Upper lobe of right lung (tissue), 1 donor: ENCODE data around the gene ARHGAP33. TPM values are rescaled to one million over a fixed set of nuclear protein-coding genes. Genes with fewer than 3 reads are reported as not detected.
"Not testable (repeated sequence)": the region's sequence is repeated elsewhere in the genome, so short reads cannot be mapped to it uniquely, and the experiment has no call there.

Experiments
- ATAC-seq: fragments of 200-7000 bp; cut with Tn5 transposase; one replicate; pipeline ENCODE4 v1.9.1; 2020; ENCODE audit warnings: mild to moderate bottlenecking, moderate library complexity
- DNase-seq: peaks from one replicate; pipeline ENCODE4 v3.0.0-alpha.2; 2020
- H3K27ac ChIP-seq: fragments of 200-600 bp; one replicate; pipeline ENCODE4 v1.8.0; 2022
- H3K27me3 ChIP-seq: fragments of 200-600 bp; one replicate; pipeline ENCODE4 v1.8.0; 2022; ENCODE audit warnings: mild to moderate bottlenecking
- H3K36me3 ChIP-seq: fragments of 200-600 bp; one replicate; pipeline ENCODE4 v1.8.0; 2022
- H3K4me1 ChIP-seq: fragments of 200-600 bp; one replicate; pipeline ENCODE4 v1.8.0; 2022
- H3K4me3 ChIP-seq: fragments of 200-600 bp; one replicate; pipeline ENCODE4 v1.8.0; 2022; ENCODE audit warnings: mild to moderate bottlenecking
- H3K9me3 ChIP-seq: fragments of 200-600 bp; one replicate; pipeline ENCODE4 v1.8.0; 2022
- intact Hi-C: fragments of 100-400 bp; cut with DNase I; formaldehyde crosslinking; loops from one replicate; pipeline ENCODE4 v1.11.0; 2022
- total RNA-seq: library from RNA; stranded (reverse); fragmentation: NEBNext Ultra II Directional; extraction: Animal tissue kit (Norgen Biotek cat#: 25700); gene quantifications from one replicate; pipeline ENCODE4 v1.2.1, GENCODE V29; 2021
- TF ChIP-seq, protein P1 (sequence below): fragments of 200-600 bp; IDR thresholded peaks from one replicate; pipeline ENCODE4 v1.8.0; 2022; ENCODE audit warnings: antibody characterized with exemption
- donor health status: DM: no; HTN: yes; CAD: no; lungs with severe emphysema.

ARHGAP33 gene
- total RNA-seq, 1 donor from 2014 or later, result 6.8 TPM

DNA sequence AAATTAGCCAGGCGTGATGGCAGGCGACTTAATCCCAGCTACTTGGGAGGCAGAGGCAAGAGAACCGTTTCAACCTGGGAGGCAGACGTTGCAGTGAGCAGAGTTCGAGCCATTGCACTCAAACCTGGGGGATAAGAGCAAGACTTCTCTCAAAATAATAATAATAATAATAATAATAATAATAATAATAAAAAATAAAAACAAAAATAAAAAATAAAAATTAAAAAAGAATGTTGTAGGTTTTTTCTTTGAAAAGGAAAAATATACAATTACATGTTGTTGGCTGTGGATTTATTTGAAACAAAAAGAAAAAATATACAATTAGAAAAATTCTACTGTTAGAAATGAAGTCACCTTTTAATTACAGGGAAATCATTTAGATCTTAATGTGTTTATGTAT lies 48.8 kb downstream of the ARHGAP33 start:
- intact Hi-C loops, result no loop called here
- H3K4me3 ChIP-seq, result no peak overlapping the region
- peaks cover 6% of the 10 kb centered on the region for H3K27me3 ChIP-seq
- TF ChIP-seq, protein P1, sequence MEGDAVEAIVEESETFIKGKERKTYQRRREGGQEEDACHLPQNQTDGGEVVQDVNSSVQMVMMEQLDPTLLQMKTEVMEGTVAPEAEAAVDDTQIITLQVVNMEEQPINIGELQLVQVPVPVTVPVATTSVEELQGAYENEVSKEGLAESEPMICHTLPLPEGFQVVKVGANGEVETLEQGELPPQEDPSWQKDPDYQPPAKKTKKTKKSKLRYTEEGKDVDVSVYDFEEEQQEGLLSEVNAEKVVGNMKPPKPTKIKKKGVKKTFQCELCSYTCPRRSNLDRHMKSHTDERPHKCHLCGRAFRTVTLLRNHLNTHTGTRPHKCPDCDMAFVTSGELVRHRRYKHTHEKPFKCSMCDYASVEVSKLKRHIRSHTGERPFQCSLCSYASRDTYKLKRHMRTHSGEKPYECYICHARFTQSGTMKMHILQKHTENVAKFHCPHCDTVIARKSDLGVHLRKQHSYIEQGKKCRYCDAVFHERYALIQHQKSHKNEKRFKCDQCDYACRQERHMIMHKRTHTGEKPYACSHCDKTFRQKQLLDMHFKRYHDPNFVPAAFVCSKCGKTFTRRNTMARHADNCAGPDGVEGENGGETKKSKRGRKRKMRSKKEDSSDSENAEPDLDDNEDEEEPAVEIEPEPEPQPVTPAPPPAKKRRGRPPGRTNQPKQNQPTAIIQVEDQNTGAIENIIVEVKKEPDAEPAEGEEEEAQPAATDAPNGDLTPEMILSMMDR, result no peak
- DNase-seq (no peak), ATAC-seq (no peak)
- H3K4me1 ChIP-seq, result no peaks in the 10 kb centered on the region
- H3K27ac ChIP-seq, result no peak overlapping the region
- no peaks in the 10 kb centered on the region for H3K36me3 ChIP-seq
- no peaks in the 10 kb centered on the region for H3K9me3 ChIP-seq

DNA sequence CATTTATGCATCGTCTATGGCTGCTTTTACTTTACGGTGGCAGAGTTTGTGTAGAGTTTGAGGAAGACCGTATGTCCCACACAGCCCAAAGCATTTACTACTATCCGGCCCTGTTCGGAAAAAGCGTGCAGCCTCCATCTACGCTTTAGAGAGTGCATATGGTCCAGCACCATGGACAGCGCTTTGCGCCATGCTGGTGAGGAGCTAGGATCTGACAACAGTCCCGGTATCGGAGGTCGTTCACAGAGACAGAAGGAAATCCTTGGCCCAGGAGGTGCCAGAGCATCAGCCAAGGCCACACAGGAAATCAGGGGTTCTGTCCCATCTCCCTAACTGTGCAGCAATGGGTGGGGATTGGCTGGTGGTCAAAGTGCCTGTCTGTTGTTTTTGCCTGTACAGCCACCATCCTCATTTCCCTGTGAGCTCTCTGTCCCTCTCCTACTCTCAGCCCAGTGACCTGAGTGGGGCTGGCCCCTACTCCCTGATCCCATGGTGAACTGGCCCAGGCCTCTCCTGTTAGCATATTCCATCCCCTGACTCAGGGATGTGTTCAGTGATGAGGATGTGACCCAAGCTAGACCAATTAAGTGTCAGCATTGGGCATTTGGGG lies 53.4 kb downstream of the ARHGAP33 start:
- TF ChIP-seq, protein P1, result no peak
- Histone ChIP-seq H3K27ac (no peak overlapping the region), H3K27me3 (peaks cover 8% of the 10 kb centered on the region), H3K4me3 (no peak overlapping the region), H3K4me1 (no peaks in the 10 kb centered on the region), H3K9me3 (no peaks in the 10 kb centered on the region), H3K36me3 (no peaks in the 10 kb centered on the region)
- DNase-seq (no peak), ATAC-seq (peak; percentile 67)
- intact Hi-C loops, result no loop called here

DNA sequence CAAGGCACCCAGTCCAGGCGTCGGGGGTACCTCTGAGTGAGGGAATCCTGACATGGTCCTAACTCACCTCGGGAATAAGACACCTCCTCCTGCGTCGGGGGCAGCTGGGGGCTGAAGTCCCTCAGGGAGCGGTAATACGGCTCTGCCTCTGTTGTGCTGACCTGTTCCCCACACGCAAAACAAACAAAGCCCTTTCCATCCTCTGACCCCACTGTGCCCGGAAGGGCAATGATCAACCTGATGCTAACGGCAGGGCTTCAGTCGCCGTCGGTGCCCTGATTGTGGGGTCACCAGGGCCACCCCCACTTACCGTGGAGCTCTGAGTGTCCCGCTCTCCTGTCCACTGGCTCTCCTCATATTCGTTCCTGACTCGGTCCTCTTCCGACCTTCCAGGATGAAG lies 55.6 kb downstream of the ARHGAP33 start:
- H3K27me3 ChIP-seq, result peaks cover 8% of the 10 kb centered on the region
- no peak for ATAC-seq
- TF ChIP-seq, protein P1, result no peak

DNA sequence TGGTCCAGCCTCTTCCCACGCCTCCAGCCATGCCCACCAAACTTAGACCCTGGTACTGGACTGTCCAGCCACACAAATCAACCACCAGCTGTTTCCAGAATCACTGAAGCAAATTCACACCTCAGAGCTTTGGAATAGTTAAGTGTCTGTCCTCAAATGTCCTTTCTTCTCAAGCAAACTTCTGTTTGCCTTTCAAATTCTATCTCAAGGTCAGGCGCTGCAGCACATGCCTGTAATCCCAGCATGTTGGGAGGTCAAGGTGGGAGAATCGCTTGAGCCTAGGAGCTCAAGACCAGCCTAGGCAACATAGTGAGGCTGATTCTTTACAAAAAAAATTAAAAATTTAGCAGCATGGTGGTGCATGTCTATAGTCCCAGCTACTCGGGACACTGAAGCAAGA lies 56.7 kb downstream of the ARHGAP33 start:
- intact Hi-C loops, result no loop called here
- ATAC-seq (no peak), DNase-seq (no peak)
- H3K4me1 ChIP-seq, result no peaks in the 10 kb centered on the region
- TF ChIP-seq, protein P1, result no peak
- no peaks in the 10 kb centered on the region for H3K9me3 ChIP-seq
- H3K27me3 ChIP-seq, result peaks cover 8% of the 10 kb centered on the region
- H3K36me3 ChIP-seq, result no peaks in the 10 kb centered on the region
- H3K27ac ChIP-seq, result no peak overlapping the region
- no peak overlapping the region for H3K4me3 ChIP-seq

More for the DNA sequence above, 55.6 kb downstream of the ARHGAP33 start:
- Histone ChIP-seq H3K36me3 (no peaks in the 10 kb centered on the region), H3K9me3 (no peaks in the 10 kb centered on the region), H3K4me1 (no peaks in the 10 kb centered on the region), H3K27ac (no peak overlapping the region), H3K4me3 (no peak overlapping the region)
- intact Hi-C loops, result no loop called here
- no peak for DNase-seq

DNA sequence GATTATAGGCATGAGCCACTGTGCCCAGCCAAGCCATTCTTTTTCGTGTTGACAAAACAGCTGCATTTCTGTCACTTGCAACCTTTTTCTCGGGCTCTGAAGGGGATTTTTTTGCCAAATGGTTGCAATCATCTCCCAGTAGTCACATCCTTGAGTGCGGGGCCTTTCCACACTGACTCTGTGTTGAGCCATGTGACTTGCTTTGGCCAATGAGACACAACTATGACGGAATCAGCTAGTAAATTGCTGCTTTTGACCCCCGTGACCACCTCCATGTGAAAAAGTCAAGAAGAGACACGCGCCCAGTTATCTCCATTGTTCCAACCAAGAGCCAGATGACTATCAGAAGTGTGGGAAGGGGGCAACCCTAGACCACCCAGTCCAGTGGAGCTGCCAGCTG lies 58.6 kb downstream of the ARHGAP33 start:
- no peaks in the 10 kb centered on the region for H3K4me1 ChIP-seq
- TF ChIP-seq, protein P1, result no peak
- no peak overlapping the region for H3K27ac ChIP-seq
- no peak overlapping the region for H3K4me3 ChIP-seq
- ATAC-seq, result no peak
- intact Hi-C loops, result no loop called here
- no peaks in the 10 kb centered on the region for H3K9me3 ChIP-seq
- no peak for DNase-seq
- peaks cover 8% of the 10 kb centered on the region for H3K27me3 ChIP-seq
- H3K36me3 ChIP-seq, result no peaks in the 10 kb centered on the region

DNA sequence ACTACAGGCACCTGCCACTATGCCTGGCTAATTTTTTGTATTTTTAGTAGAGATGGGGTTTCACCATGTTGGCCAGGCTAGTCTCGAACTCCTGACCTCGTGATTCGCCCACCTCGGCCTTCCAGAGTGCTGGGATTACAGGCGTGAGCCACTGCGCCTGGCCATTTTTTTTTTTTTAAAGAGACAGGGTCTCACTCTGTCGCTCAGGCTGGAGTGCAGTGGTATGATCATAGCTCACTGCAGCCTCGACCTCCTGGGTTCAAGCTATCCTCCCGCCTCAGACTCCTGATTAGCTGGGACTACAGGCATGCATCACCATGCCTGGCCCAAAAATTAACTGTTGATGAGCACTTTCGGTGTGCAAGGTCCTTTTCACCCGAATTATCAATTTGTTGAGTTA lies 60.7 kb downstream of the ARHGAP33 start:
- H3K4me1 ChIP-seq, H3K27ac ChIP-seq, ATAC-seq, H3K27me3 ChIP-seq, H3K9me3 ChIP-seq, H3K4me3 ChIP-seq, H3K36me3 ChIP-seq, intact Hi-C loops, DNase-seq: not testable (repeated sequence)

Other genes with a start within 250 kb of the ARHGAP33 start
- not detected for gene SBSN, start 247.3 kb upstream of the ARHGAP33 start, total RNA-seq
- gene GAPDHS, start 242.1 kb upstream of the ARHGAP33 start, total RNA-seq, result not detected
- 77.7 TPM for gene TMEM147, start 229.9 kb upstream of the ARHGAP33 start, total RNA-seq
- not detected for gene ATP4A, start 211.9 kb upstream of the ARHGAP33 start, total RNA-seq
- gene PMIS2, start 189.4 kb upstream of the ARHGAP33 start, total RNA-seq, result not detected
- gene HAUS5, start 162.8 kb upstream of the ARHGAP33 start, total RNA-seq, result 8.9 TPM
- 64.5 TPM for gene RBM42, start 146.5 kb upstream of the ARHGAP33 start, total RNA-seq
- gene ETV2, start 133.8 kb upstream of the ARHGAP33 start, total RNA-seq, result 0.72 TPM
- gene COX6B1, start 127.2 kb upstream of the ARHGAP33 start, total RNA-seq, result 226 TPM
- not detected for gene UPK1A, start 109.0 kb upstream of the ARHGAP33 start, total RNA-seq
- gene ZBTB32, start 71.0 kb upstream of the ARHGAP33 start, total RNA-seq, result 0.23 TPM
- gene KMT2B, start 57.6 kb upstream of the ARHGAP33 start, total RNA-seq, result 36.6 TPM
- gene IGFLR1, start 33.1 kb upstream of the ARHGAP33 start, total RNA-seq, result 16.9 TPM
- gene U2AF1L4, start 30.1 kb upstream of the ARHGAP33 start, total RNA-seq, result 26.3 TPM
- gene PSENEN, start 29.9 kb upstream of the ARHGAP33 start, total RNA-seq, result 51.0 TPM
- 11.3 TPM for gene LIN37, start 27.0 kb upstream of the ARHGAP33 start, total RNA-seq
- gene HSPB6, start 18.5 kb upstream of the ARHGAP33 start, total RNA-seq, result 41.3 TPM
- 18.2 TPM for gene PROSER3, start 17.4 kb upstream of the ARHGAP33 start, total RNA-seq
- not detected for gene PRODH2, start 37.3 kb downstream of the ARHGAP33 start, total RNA-seq
- gene NPHS1, start 76.9 kb downstream of the ARHGAP33 start, total RNA-seq, result not detected
- not detected for gene KIRREL2, start 81.3 kb downstream of the ARHGAP33 start, total RNA-seq
- 7.0 TPM for gene APLP1, start 93.0 kb downstream of the ARHGAP33 start, total RNA-seq
- gene NFKBID, start 125.0 kb downstream of the ARHGAP33 start, total RNA-seq, result 19.5 TPM
- 44.0 TPM for gene HCST, start 127.0 kb downstream of the ARHGAP33 start, total RNA-seq
- 367 TPM for gene TYROBP, start 132.7 kb downstream of the ARHGAP33 start, total RNA-seq
- gene LRFN3, start 160.8 kb downstream of the ARHGAP33 start, total RNA-seq, result 10.5 TPM
- gene SDHAF1, start 219.6 kb downstream of the ARHGAP33 start, total RNA-seq, result 14.2 TPM
- 8.1 TPM for gene SYNE4, start 233.2 kb downstream of the ARHGAP33 start, total RNA-seq
- 18.7 TPM for gene ALKBH6, start 238.6 kb downstream of the ARHGAP33 start, total RNA-seq